ENCODE data around the gene GRIA4.

- TF ChIP-seq POLR2A (IDR thresholded peaks at IDR 0.05; ENCODE audit: low read depth, low read length) (no peak), POLR2AphosphoS5 (IDR thresholded peaks at IDR 0.05; ENCODE audit: low read depth, low read length) (no peak)
Observed at GRCh38 chr11:105719073-105719822, 109.4 kb downstream of the GRIA4 start.
